ENCODE data around the gene FBN2. TPM values are rescaled to one million over a fixed set of nuclear protein-coding genes. Genes with fewer than 3 reads are reported as not detected.

The FBN2 gene
- 7.7 TPM for total RNA-seq

DNA sequence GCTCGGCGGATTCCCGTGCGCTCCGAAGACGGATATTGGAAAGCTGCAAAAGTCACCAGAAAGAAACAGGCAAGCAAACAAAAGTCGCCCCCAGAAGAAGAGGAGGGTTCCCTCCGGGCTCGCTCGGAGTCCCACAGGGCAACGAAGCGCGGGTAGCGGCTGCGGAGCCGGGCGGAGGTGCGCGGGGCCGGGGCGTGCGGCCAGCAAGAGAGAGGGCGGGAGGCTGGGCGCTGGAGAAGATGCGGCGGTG, at the start of gene FBN2:
FBN2 (minus strand) TSS at position 246 of the 250 bp plus-strand sequence. CDS start 642 bp downstream, outside the sequence.
- no peak for DNase-seq (ENCODE audit: low spot score in 2 of 2)
- no peak for FAIRE-seq

- FAIRE-seq (no peak), DNase-seq (ENCODE audit: low spot score in 2 of 2) (no peak)
These were observed 49.2 kb upstream of the FBN2 start for GRCh38 chr5:128587275-128587674.

- DNase-seq (ENCODE audit: low spot score in 2 of 2) (no peak), FAIRE-seq (no peak)
These were observed 48.8 kb upstream of the FBN2 start for GRCh38 chr5:128586848-128587247.

DNA sequence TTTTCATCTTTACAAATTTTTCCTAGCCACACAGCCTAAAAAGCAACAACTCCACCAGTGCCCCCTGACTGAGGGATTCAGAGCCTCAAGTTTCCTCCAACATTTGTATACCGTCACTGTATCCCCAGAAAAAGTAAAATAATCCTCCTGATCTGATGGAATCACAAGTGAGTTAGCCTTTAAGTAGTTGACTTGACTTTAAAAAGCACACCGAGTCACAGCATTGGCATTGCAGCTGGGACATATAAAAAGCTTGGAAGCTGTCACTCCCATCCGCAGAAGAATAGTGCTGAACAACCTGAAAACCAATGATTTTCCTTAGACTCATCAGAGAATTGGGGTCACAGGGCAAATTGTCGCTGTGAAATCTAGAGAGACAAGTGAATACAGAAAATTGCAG, 41.6 kb upstream of the FBN2 start:
- no peak for DNase-seq (ENCODE audit: low spot score in 2 of 2)
- FAIRE-seq = no peak

DNA sequence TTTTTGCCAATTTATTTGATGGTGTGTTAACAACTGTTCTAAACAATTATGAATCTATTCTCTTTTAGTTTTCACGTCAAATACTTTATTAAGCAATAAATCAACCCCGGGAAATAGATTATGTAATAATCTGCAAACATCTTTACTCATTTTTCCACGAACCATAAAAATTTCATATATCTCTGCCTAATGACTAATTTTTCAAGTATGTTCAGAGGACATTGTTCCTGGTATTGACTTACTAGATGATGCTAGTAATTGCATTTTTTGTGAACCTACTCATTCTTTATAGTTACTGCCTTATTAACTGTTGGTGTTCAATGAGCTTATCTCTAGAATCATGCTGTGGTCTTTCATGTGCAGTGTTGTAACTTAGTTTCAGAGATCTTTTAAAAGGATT, 41.0 kb upstream of the FBN2 start:
- FAIRE-seq = no peak
- DNase-seq (ENCODE audit: low spot score in 2 of 2) = no peak

DNA sequence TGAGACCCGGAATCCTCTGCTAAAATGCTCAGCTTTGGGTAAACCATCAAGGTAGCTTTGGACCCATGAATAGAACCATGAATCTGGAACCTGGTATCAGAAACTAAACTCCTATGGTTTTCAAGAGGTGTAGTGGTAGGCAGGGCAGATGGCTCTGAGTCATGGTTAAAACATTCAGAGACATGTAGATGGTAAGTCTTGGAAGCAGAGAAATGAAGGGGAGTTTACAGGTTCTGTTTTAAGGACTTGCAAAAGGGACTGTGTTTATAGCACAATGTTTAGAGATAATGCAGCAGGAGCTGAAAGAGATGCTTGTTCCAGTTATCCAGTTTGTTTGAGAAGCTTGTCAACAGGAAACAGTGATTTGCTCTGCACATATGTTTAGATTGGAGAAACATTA, 36.0 kb upstream of the FBN2 start:
- no peak for FAIRE-seq

GRCh38 chr5:128572930-128573319, 34.9 kb upstream of the FBN2 start:
- no peak for FAIRE-seq

More for the DNA sequence above, 36.0 kb upstream of the FBN2 start:
- DNase-seq (ENCODE audit: low spot score in 2 of 2) = no peak

DNA sequence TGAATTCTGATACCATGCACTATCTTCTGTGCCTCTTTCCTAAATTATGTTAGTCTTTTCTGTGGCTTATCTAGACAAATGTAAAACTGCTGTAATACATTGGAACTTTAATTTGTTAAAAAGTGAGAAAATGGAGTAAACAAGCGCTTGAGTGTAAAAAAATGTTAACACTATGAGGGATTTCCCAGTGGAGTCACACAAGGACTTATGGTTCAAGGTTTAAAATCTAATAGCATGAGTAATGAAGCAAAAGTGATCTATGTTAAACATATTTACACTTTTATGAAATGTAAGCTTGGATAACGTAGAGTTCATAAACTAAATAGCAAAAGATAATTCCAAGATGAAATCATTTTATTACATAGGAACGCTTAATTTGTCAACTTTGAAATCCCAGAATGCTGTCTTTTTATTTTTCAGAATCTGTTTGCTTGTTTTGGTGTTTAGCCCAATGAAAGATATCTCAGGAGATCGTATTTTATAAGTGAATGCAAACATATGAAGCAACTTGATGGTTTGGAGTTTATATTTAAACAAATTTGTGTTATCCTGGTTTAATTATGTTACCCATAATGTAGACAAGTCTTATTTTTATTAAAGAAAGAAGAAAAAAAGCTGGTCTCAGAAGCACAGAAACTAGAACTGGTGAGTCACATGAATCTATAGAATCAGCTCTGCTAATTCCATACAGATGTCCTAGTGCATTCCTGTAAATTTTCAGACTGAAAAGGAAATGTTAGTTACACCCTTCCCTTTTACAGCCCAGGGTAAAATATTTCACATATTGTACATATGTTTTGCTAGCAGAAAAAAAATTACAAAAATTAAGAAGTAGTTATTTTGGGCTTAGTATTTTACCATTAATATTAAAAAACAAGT, 34.2 kb upstream of the FBN2 start:
- FAIRE-seq (no peak), DNase-seq (ENCODE audit: low spot score in 2 of 2) (no peak)

More at GRCh38 chr5:128572930-128573319, 34.9 kb upstream of the FBN2 start:
- DNase-seq (ENCODE audit: low spot score in 2 of 2) = no peak

- no peak for FAIRE-seq
These were observed 28.1 kb upstream of the FBN2 start for GRCh38 chr5:128566178-128566577.

GRCh38 chr5:128559300-128560297, 21.6 kb upstream of the FBN2 start:
- no peak for FAIRE-seq

More at GRCh38 chr5:128566178-128566577, 28.1 kb upstream of the FBN2 start:
- DNase-seq (ENCODE audit: low spot score in 2 of 2) = no peak

GRCh38 chr5:128553747-128554146, 15.7 kb upstream of the FBN2 start:
- DNase-seq (ENCODE audit: low spot score in 2 of 2) (no peak), FAIRE-seq (no peak)

More at GRCh38 chr5:128559300-128560297, 21.6 kb upstream of the FBN2 start:
- no peak for DNase-seq (ENCODE audit: low spot score in 2 of 2)

DNA sequence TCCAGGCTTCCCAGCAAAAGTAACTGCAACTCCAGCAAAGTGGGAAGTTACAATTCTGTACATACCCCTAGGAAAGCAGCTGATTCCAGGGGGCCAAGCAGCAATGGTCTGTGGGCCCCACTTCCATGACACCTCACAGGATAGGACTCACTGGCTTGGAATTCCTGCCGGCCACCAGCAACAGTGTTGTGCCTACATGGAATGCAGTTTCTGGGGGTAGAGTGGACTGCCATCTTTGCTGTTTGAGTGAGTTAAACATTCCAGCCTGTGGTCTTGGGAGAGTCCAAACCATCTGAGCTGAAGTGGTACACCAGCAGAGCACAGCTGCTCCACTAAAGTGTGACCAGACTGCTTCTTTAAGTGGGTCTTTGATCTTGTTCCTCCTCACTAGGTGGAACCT, 13.4 kb upstream of the FBN2 start:
- no peak for DNase-seq (ENCODE audit: low spot score in 2 of 2)

GRCh38 chr5:128549496-128549895, 11.5 kb upstream of the FBN2 start:
- DNase-seq (ENCODE audit: low spot score in 2 of 2) (no peak), FAIRE-seq (no peak)

More for the DNA sequence above, 13.4 kb upstream of the FBN2 start:
- no peak for FAIRE-seq

- FAIRE-seq (no peak), DNase-seq (ENCODE audit: low spot score in 2 of 2) (no peak)
These were observed 8.7 kb upstream of the FBN2 start for GRCh38 chr5:128546658-128547281.

DNA sequence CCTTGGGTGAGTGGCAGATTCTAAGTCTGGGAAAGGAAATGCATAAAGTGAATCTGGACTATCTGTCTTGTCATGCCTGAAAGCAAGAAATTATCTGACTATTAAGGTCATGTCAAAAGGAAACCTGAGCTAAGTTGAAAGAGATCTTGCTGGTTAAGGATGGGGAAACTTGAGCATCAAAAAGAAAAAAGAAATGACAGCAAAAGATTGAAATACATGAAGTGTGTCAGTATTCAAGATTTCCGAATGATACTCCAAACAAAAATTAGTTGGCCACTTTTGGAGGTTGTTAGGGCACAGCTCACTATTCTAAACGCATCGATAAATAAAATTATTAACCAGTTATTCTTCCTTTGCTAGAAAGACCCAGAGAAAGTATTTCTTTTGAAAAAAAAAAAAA, 3.3 kb upstream of the FBN2 start:
- no peak for FAIRE-seq

GRCh38 chr5:128539038-128539429, 989 bp upstream of the FBN2 start:
- no peak for FAIRE-seq
- DNase-seq (ENCODE audit: low spot score in 2 of 2) = no peak

More for the DNA sequence above, 3.3 kb upstream of the FBN2 start:
- DNase-seq (ENCODE audit: low spot score in 2 of 2) = no peak

- FAIRE-seq (no peak), DNase-seq (ENCODE audit: low spot score in 2 of 2) (no peak)
These were observed 399 bp upstream of the FBN2 start for GRCh38 chr5:128538250-128539037.

- DNase-seq (ENCODE audit: low spot score in 2 of 2) (peak in 1 of 2 donors; percentile 26), FAIRE-seq (no peak)
These were observed 635 bp downstream of the FBN2 start for GRCh38 chr5:128537221-128537999.
